Type B pancreatic cell (in vitro differentiated cells): ENCODE measurements around the gene UNC45A. TPM values are rescaled to one million over a fixed set of nuclear protein-coding genes. Genes with fewer than 3 reads are reported as not detected.

Experiments
- DNase-seq: peaks from one replicate; pipeline ENCODE4 v3.0.0; 2021; ENCODE audit warnings: mixed read lengths; ENCODE audit not compliant: unreplicated experiment; ENCODE audit errors: extremely low spot score
- H3K27ac Mint-ChIP-seq: 2 replicates; pipeline ENCODE4 v1.8.0; 2021; ENCODE audit warnings: mild to moderate bottlenecking, mixed read lengths
- H3K27me3 Mint-ChIP-seq: 2 replicates; pipeline ENCODE4 v1.8.0; 2021; ENCODE audit warnings: mixed read lengths
- H3K36me3 Mint-ChIP-seq: 2 replicates; pipeline ENCODE4 v1.8.0; 2021; ENCODE audit warnings: mixed read lengths
- H3K4me1 Mint-ChIP-seq: one replicate; pipeline ENCODE4 v1.8.0; 2021; ENCODE audit warnings: mixed read lengths; ENCODE audit not compliant: unreplicated experiment
- H3K4me3 Mint-ChIP-seq: 2 replicates; pipeline ENCODE4 v1.8.0; 2021; ENCODE audit warnings: mild to moderate bottlenecking, mixed read lengths
- H3K9me3 Mint-ChIP-seq: 2 replicates; pipeline ENCODE4 v1.8.0; 2021; ENCODE audit warnings: mixed read lengths
- total RNA-seq: library from RNA; stranded (reverse); gene quantifications from 2 replicates; pipeline ENCODE4 v1.2.1, GENCODE V29; 2021; ENCODE audit warnings: low replicate concordance
- TF ChIP-seq, protein P1 (sequence below): fragments of 200-600 bp; sonication (generic); conservative IDR thresholded peaks from 2 replicates; pipeline ENCODE4 v1.5.0; 2021; ENCODE audit warnings: antibody characterized with exemption, mild to moderate bottlenecking

UNC45A gene
- total RNA-seq, 1 donor from 2014 or later: 78.9 TPM

DNA sequence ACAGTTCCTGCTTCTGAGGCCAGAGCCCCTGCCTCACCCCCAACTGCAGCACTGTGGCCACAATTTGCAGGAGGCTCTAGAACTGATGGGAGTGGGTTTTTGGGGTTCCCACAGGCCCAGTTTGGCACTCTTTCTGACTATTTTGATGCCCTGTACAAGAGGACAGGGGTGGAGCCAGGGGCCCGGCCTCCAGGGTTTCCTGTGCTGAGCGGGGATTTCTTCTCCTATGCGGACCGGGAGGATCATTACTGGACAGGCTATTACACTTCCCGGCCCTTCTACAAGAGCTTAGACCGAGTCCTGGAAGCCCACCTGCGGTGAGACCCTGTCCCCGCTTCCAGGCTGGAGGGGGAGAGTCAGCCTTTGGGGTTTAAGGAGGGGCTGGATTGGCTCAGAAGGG, 25.1 kb upstream of the UNC45A start:
- no peaks in the 10 kb centered on the region for H3K4me1 Mint-ChIP-seq
- no peaks in the 10 kb centered on the region for H3K27me3 Mint-ChIP-seq
- no peaks in the 10 kb centered on the region for H3K9me3 Mint-ChIP-seq
- TF ChIP-seq, protein P1, sequence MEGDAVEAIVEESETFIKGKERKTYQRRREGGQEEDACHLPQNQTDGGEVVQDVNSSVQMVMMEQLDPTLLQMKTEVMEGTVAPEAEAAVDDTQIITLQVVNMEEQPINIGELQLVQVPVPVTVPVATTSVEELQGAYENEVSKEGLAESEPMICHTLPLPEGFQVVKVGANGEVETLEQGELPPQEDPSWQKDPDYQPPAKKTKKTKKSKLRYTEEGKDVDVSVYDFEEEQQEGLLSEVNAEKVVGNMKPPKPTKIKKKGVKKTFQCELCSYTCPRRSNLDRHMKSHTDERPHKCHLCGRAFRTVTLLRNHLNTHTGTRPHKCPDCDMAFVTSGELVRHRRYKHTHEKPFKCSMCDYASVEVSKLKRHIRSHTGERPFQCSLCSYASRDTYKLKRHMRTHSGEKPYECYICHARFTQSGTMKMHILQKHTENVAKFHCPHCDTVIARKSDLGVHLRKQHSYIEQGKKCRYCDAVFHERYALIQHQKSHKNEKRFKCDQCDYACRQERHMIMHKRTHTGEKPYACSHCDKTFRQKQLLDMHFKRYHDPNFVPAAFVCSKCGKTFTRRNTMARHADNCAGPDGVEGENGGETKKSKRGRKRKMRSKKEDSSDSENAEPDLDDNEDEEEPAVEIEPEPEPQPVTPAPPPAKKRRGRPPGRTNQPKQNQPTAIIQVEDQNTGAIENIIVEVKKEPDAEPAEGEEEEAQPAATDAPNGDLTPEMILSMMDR: no peak
- no peak overlapping the region for H3K4me3 Mint-ChIP-seq
- no peak for DNase-seq
- no peak overlapping the region for H3K27ac Mint-ChIP-seq
- H3K36me3 Mint-ChIP-seq: peaks cover 10% of the 10 kb centered on the region

DNA sequence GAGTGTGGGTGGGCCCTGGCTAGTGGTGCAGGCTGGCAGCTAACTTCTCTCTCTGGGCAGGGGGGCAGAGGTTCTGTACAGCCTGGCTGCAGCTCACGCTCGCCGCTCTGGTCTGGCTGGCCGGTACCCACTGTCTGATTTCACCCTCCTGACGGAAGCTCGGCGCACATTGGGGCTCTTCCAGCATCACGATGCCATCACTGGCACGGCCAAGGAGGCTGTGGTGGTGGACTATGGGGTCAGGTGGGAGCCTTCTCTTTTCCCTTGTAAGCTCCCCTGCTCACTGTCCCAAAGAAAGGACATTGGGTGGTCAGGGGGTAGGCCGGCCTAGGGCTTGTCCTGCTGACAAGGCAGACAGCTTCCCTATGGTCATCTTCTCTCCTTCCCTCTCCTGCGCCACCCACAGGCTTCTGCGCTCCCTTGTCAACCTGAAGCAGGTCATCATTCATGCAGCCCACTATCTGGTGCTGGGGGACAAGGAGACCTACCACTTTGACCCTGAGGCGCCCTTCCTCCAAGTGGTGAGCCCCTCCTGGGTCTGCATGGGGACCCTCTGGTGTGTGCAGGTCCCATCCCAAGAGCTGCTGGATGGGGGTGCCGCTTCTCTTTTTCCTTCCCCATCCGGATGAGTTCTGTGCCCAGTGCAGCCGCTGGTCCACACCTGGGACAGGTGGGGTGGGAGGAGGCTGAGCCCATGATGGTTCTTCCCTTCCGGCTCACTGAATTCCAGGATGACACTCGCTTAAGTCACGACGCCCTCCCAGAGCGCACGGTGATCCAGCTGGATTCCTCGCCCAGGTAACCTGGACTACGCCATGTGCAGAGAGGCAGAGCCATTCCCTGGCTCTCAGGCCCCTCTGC, 24.4 kb upstream of the UNC45A start:
- Mint-ChIP-seq H3K27ac (no peak overlapping the region), H3K9me3 (no peaks in the 10 kb centered on the region), H3K27me3 (no peaks in the 10 kb centered on the region), H3K4me3 (no peak overlapping the region), H3K36me3 (peaks cover 5% of the 10 kb centered on the region), H3K4me1 (no peaks in the 10 kb centered on the region)
- TF ChIP-seq, protein P1: no peak
- DNase-seq: no peak

DNA sequence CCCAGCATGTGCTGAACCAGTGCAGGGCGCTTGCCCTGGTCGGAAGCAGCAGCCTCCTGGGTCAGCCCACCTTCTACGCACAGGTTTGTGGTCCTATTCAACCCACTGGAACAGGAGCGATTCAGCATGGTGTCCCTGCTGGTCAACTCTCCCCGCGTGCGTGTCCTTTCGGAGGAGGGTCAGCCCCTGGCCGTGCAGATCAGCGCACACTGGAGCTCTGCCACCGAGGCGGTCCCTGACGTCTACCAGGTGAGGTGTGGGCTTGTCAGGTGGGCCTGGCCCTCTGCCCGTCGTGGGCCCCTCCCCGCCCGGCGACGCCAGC, 23.8 kb upstream of the UNC45A start:
- Mint-ChIP-seq H3K36me3 (no peaks in the 10 kb centered on the region), H3K4me3 (no peak overlapping the region), H3K27me3 (no peaks in the 10 kb centered on the region), H3K9me3 (no peaks in the 10 kb centered on the region), H3K27ac (no peak overlapping the region), H3K4me1 (no peaks in the 10 kb centered on the region)
- DNase-seq: no peak
- TF ChIP-seq, protein P1: no peak

DNA sequence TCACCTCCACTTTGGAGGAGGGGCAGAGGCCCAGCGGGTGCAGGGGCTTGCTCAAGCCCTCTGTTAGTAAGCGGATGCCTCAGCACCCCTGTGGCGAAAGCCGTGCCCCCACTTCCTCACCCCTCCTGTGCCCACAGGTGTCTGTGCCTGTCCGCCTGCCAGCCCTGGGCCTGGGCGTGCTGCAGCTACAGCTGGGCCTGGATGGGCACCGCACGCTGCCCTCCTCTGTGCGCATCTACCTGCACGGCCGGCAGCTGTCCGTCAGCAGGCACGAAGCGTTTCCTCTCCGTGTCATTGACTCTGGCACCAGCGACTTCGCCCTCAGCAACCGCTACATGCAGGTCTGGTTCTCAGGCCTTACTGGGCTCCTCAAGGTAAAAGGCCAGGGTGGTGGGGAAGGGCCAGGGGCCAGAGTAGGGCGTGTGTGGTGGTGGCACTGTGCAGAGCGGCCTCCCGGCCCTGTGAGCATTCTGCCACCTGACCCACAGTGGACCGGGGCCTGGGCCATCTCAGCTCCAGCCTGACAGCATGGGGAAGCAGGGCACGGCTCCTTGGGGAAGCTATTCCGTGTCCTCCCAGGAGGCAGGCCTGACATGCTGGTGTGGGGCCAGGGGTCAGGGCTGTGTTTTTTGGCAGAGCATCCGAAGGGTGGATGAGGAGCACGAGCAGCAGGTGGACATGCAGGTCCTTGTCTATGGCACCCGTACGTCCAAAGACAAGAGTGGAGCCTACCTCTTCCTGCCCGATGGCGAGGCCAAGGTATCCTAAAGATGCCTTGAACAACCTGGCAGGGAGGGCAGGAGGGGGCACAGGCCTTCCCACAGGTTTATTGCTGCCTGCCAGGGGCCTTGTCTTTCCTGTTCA, 22.9 kb upstream of the UNC45A start:
- Mint-ChIP-seq H3K36me3 (peaks cover 4% of the 10 kb centered on the region), H3K27me3 (no peaks in the 10 kb centered on the region), H3K4me3 (no peak overlapping the region), H3K27ac (no peak overlapping the region), H3K4me1 (no peaks in the 10 kb centered on the region), H3K9me3 (no peaks in the 10 kb centered on the region)
- no peak for DNase-seq
- TF ChIP-seq, protein P1: no peak

DNA sequence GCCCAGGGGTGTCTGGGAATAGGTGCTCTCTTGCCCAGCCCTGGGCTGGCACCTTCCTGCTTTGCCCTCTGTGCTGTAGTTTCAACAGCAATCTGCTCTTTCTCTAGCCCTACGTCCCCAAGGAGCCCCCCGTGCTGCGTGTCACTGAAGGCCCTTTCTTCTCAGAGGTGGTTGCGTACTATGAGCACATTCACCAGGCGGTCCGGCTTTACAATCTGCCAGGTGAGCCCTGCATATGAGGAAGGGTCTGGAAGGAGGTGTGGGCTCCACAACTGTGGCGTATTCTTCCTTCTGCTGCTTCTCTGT, 22.4 kb upstream of the UNC45A start:
- H3K27me3 Mint-ChIP-seq: no peaks in the 10 kb centered on the region
- no peak overlapping the region for H3K4me3 Mint-ChIP-seq
- TF ChIP-seq, protein P1: no peak
- no peak for DNase-seq
- H3K36me3 Mint-ChIP-seq: peaks cover 4% of the 10 kb centered on the region
- no peaks in the 10 kb centered on the region for H3K9me3 Mint-ChIP-seq
- H3K4me1 Mint-ChIP-seq: no peaks in the 10 kb centered on the region
- H3K27ac Mint-ChIP-seq: no peak overlapping the region
